ENCODE measurements around the gene PEX6.
A peak's percentile ranks its signal among the peaks of the same experiment; 100 is the strongest.

Gene PEX6

DNA sequence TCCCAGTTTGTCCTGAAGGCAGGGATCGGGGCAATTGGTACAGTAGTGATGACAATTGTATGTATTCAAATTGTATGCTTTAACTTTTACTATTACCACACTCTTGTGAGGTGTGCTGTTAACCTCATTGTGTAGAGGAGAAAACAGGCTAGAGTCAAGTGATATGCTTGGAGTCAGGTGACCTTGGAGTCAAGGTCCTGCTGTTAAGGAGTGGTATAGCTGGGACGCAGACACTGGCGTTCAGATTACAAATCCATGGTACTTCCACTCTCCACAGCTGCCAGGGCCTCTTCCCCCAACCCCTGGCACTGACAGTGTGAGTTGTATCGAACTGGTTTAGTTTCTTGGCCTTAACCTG is 39.2 kb downstream of the PEX6 start:
- Mint-ChIP-seq H3K27ac (peak overlapping the region; percentile 51), H3K36me3 (no peaks in the 10 kb centered on the region), H3K27me3 (no peaks in the 10 kb centered on the region), H3K4me3 (no peak overlapping the region), H3K9me3 (ENCODE audit: low read depth) (no peaks in the 10 kb centered on the region), H3K4me1 (ENCODE audit: low read depth) (peaks cover 18% of the 10 kb centered on the region)

DNA sequence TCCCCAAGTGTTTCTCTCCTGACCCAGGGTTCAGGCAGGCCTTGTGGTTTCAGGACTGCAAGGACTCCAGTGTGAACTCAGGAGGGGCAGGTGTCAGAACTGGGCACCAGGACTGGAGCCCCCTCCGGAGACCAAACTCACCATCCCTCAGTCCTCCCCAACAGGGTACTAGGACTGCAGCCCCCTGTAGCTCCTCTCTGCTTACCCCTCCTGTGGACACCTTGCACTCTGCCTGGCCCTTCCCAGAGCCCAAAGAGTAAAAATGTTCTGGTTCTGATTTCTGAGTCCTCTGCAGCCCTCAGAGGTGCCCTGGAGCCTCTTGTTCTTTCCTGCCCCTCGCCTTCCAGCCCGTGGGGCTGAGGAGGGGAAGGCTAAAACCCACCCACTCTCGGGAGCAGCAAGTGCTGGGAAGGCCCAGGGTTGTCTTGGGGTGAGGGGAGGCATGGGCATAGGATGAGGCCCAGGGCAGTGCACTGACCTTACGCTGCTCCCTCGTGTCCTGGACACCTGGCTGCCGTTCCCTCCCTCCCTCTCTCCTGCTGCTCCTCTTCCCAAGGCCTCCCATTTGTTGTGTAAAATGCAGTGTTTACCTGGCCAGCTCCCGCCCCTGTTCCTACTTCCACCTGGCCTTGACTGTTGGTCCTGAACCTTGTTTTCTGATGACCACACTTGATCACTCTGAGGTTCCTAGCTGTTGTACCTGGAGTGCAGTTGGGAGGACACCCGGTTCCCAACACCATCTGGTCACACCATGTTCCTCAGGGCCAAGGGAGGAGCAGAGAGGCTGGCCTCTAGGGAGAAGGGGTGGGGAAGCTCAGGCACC is 39.8 kb downstream of the PEX6 start:
- H3K9me3 Mint-ChIP-seq (ENCODE audit: low read depth), result no peaks in the 10 kb centered on the region
- H3K27ac Mint-ChIP-seq, result peak overlapping the region; percentile 51
- H3K36me3 Mint-ChIP-seq, result no peaks in the 10 kb centered on the region
- peaks cover 23% of the 10 kb centered on the region for H3K4me1 Mint-ChIP-seq (ENCODE audit: low read depth)
- H3K4me3 Mint-ChIP-seq, result no peak overlapping the region
- no peaks in the 10 kb centered on the region for H3K27me3 Mint-ChIP-seq

DNA sequence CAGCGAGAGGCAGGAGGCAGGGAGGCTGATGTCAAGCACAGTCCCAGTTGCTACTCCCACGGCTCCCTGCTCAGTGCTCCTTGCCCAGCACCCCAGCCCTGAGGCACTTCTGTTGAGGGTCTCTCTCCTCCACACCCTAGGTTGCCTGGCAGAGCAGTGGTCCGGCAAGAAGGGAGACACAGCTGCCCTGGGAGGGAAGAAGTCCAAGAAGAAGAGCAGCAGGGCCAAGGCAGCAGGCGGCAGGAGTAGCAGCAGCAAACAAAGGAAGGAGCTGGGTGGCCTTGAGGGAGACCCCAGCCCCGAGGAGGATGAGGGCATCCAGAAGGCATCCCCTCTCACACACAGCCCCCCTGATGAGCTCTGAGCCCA is 40.6 kb downstream of the PEX6 start:
- H3K36me3 Mint-ChIP-seq, result peaks cover 1% of the 10 kb centered on the region
- peaks cover 30% of the 10 kb centered on the region for H3K4me1 Mint-ChIP-seq (ENCODE audit: low read depth)
- H3K9me3 Mint-ChIP-seq (ENCODE audit: low read depth), result no peaks in the 10 kb centered on the region
- H3K4me3 Mint-ChIP-seq, result no peak overlapping the region
- H3K27me3 Mint-ChIP-seq, result no peaks in the 10 kb centered on the region
- no peak overlapping the region for H3K27ac Mint-ChIP-seq

DNA sequence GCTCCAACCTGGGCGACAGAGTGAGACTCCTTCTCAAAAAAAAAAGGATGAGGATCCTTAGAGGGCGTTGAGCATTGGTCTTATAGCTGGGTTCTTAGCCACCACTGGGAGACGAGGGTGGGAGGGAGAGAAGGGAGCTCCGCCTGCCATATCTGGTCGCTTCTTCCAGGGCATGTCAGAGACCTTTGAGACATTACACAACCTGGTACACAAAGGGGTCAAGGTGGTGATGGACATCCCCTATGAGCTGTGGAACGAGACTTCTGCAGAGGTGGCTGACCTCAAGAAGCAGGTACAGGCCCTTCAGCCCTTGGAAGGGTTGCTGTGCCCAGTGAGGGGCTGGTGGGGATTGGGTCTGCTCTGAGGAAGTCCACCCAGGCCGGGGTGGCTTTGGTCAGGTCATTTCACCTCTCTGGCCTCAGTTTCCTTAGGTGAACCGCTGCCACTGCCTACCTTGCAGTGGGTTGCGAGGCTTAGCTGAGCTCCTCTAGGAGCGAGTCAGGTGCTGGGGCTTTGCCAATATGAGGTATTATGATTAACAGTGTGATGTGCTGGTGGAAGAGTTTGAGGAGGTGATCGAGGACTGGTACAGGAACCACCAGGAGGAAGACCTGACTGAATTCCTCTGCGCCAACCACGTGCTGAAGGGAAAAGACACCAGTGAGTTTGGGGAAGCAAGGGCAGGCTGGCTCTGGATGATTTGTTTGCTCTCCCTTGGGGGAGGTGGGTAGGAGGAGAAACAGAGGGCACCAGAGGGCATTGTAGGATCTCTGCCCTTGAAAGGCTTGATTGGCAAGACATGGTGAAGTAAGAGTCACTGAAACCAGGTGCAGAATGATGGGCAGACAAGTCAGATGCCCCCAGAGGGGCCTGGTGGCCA is 41.2 kb downstream of the PEX6 start:
- no peaks in the 10 kb centered on the region for H3K27me3 Mint-ChIP-seq
- no peak overlapping the region for H3K4me3 Mint-ChIP-seq
- H3K36me3 Mint-ChIP-seq, result peaks cover 7% of the 10 kb centered on the region
- H3K27ac Mint-ChIP-seq, result peak overlapping the region; percentile 58
- H3K4me1 Mint-ChIP-seq (ENCODE audit: low read depth), result peaks cover 37% of the 10 kb centered on the region
- no peaks in the 10 kb centered on the region for H3K9me3 Mint-ChIP-seq (ENCODE audit: low read depth)

DNA sequence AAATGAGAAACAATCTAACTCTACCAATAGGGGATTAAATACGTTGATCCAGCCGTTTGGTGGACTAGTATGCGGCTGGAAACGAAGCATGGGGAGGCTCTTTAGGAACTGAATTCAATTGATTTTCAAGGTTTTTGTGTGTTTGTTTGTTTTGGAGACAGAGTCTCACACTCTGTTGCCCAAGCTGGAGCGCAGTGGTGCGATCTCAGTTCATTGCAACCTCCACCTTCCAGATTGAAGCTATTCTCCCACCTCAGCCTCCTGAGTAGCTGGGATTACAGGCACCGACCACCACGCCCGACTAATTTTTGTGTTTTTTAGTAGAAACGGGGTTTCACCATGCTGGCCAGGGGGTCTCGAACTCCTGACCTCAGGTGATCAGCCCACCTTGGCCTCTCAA is 42.6 kb downstream of the PEX6 start:
- Mint-ChIP-seq H3K27ac (peak overlapping the region; percentile 10), H3K9me3 (ENCODE audit: low read depth) (no peaks in the 10 kb centered on the region), H3K4me1 (ENCODE audit: low read depth) (peaks cover 48% of the 10 kb centered on the region), H3K27me3 (no peaks in the 10 kb centered on the region), H3K4me3 (no peak overlapping the region), H3K36me3 (peaks cover 7% of the 10 kb centered on the region)

DNA sequence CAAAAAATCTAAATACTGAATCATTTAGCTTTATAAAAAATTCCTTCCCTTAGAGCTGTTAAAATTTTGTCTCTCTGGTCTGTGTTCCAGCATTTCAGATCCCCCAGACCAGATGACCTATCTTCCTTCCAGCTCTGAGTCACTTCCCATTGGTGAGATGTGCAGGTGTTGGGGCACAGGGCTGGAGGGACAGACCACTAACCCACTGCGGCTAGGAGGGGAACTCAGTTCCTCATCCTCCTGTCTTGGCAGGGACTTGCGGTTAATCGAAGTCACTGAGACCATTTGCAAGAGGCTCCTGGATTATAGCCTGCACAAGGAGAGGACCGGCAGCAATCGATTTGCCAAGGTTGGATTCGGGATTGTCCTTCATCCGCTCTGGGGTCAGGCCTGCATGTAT is 43.7 kb downstream of the PEX6 start:
- no peak overlapping the region for H3K4me3 Mint-ChIP-seq
- H3K27me3 Mint-ChIP-seq, result no peaks in the 10 kb centered on the region
- H3K36me3 Mint-ChIP-seq, result peaks cover 7% of the 10 kb centered on the region
- no peaks in the 10 kb centered on the region for H3K9me3 Mint-ChIP-seq (ENCODE audit: low read depth)
- peak overlapping the region; percentile 50 for H3K27ac Mint-ChIP-seq
- H3K4me1 Mint-ChIP-seq (ENCODE audit: low read depth), result peaks cover 52% of the 10 kb centered on the region

DNA sequence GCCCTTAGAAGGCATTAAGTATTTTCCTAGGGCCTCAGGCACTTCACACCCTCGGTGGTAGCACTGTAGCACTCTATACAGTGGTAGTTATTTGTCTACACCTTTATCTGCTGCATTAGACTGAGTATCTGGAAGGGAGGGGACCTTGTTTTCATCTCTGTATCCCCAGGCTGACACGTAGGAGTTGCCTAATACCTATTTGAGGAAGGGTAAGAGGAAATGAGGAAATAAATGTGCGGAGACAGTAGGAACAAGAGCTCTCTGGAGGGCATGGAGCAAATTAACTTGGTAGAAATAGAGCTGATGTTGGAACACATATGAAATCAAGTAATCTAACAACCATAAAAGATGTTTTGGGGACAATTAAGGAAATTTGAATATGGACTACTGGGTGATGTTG is 45.8 kb downstream of the PEX6 start:
- peaks cover 7% of the 10 kb centered on the region for H3K36me3 Mint-ChIP-seq
- peaks cover 61% of the 10 kb centered on the region for H3K4me1 Mint-ChIP-seq (ENCODE audit: low read depth)

DNA sequence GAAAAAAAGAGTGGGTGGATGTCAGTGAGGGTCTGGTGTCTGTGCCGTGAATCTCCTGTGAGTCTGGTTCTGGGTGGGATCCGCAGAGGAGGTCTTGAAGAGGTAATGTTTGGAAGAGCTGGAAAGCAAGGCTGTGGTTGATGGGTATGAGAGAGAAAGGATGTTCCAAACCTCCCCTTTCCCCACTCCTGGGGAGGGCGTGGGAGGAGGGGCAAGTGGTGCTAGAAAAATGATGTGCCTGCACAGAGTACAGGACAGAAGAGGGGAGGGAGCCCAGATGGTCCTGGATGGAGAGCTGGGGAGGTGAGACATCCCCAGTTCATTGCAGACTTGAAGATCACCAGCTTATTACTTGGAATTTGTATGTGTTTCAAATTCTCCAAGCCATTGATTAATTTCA is 46.6 kb downstream of the PEX6 start:
- H3K9me3 Mint-ChIP-seq (ENCODE audit: low read depth), result no peaks in the 10 kb centered on the region
- peaks cover 58% of the 10 kb centered on the region for H3K4me1 Mint-ChIP-seq (ENCODE audit: low read depth)
- H3K36me3 Mint-ChIP-seq, result peaks cover 7% of the 10 kb centered on the region
- peak overlapping the region; percentile 84 for H3K27ac Mint-ChIP-seq
- peak overlapping the region; percentile 95 for H3K4me3 Mint-ChIP-seq
- no peaks in the 10 kb centered on the region for H3K27me3 Mint-ChIP-seq

More for the DNA sequence above, 45.8 kb downstream of the PEX6 start:
- Mint-ChIP-seq H3K9me3 (ENCODE audit: low read depth) (no peaks in the 10 kb centered on the region), H3K4me3 (peak overlapping the region; percentile 95), H3K27me3 (no peaks in the 10 kb centered on the region), H3K27ac (peak overlapping the region; percentile 84)

DNA sequence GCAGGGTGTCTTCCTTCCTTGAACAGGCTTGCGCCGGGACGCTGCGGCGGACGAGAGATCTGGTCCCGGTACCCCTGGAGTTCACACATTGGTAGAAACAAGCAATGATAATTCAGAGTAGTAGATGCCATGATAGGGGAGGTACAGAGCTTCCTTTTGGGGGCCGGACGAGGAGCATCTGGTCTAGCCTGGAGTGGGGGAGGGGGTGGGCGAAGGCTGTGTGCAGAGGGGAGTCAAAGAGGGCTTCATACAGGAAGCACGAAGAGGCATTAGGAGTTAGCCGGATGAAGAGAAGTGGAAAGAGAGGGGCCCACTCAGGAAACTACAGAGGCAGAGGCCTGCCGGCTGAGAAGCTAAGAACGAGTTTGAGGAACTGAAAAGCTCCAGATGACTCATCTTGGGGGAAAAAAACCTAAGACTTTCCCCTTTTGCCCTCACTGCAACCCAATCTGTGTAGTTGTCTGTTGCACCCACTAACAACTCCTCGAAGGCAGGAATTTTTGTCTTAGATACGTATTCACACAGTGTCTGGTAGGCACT is 49.1 kb downstream of the PEX6 start:
- Mint-ChIP-seq H3K27me3 (no peaks in the 10 kb centered on the region), H3K27ac (peak overlapping the region; percentile 98), H3K4me1 (ENCODE audit: low read depth) (peaks cover 44% of the 10 kb centered on the region), H3K9me3 (ENCODE audit: low read depth) (no peaks in the 10 kb centered on the region), H3K4me3 (peak overlapping the region; percentile 95), H3K36me3 (peaks cover 7% of the 10 kb centered on the region)

DNA sequence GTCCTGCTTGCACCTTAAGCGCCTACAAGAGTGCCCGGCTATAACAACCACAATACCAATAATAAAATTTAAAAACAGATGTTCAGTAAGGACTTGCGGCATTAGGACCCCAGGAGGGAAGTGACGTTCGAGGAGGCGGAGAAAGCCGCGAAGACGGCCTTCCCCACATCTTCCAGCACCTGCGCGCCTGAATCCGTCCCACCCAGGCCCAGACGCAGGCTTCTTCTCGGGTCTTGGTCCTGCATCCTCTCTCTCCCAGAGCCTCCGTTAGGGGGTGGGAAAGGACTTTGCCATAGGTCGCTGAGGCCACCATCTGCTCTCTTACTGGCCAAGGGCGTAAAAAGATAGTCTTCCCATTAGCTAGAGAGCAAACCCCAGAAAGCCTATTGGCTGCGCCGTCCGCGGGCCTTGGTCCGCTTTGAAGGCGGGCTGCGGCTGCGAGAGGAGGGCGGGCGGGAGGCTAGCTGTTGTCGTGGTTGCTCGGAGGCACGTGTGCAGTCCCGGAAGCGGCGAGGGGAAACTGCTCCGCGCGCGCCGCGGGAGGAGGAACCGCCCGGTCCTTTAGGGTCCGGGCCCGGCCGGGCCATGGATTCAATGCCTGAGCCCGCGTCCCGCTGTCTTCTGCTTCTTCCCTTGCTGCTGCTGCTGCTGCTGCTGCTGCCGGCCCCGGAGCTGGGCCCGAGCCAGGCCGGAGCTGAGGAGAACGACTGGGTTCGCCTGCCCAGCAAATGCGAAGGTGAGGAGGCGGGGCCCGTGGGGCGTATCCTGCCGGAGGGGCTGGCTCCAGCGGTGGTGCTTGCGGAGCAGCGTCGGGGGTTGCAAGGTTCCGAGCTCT is 49.8 kb downstream of the PEX6 start, which contains the start of gene CNPY3:
Gene CNPY3, plus strand, starts transcription at position 495 of the 835 bp plus-strand sequence. Its CDS starts 91 bp downstream, at position 586.
- Mint-ChIP-seq H3K4me3 (peak within 1 kb of the TSS; percentile 95), H3K4me1 (ENCODE audit: low read depth) (peaks cover 39% of the 10 kb centered on the region), H3K27ac (peak within 1 kb of the TSS; percentile 98), H3K9me3 (ENCODE audit: low read depth) (no peaks in the 10 kb centered on the region), H3K36me3 (peaks cover 7% of the 10 kb centered on the region), H3K27me3 (no peaks in the 10 kb centered on the region)

DNA sequence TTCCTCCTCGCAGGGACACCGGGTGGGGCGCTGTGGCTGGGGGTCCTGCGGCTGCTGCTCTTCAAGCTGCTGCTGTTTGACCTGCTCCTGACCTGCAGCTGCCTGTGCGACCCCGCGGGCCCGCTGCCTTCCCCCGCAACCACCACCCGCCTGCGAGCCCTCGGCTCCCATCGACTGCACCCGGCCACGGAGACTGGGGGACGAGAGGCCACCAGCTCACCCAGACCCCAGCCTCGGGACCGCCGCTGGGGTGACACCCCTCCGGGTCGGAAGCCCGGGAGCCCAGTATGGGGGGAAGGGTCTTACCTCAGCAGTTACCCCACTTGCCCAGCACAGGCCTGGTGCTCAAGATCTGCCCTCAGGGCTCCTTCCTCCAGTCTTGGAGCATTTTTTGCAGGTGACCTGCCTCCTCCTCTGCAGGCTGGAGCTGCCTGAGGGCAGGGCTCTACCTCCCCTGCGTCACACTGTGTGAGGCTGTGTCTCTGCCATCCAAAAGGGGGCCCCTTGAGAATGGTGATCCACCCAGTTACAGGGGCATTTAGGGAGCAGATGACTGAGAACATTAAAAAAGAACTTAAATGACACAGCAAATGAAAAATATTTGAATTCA is 53.6 kb downstream of the PEX6 start:
- Mint-ChIP-seq H3K27ac (peak overlapping the region; percentile 61), H3K9me3 (ENCODE audit: low read depth) (no peaks in the 10 kb centered on the region), H3K36me3 (no peaks in the 10 kb centered on the region), H3K4me3 (no peak overlapping the region), H3K4me1 (ENCODE audit: low read depth) (peaks cover 11% of the 10 kb centered on the region), H3K27me3 (no peaks in the 10 kb centered on the region)

DNA sequence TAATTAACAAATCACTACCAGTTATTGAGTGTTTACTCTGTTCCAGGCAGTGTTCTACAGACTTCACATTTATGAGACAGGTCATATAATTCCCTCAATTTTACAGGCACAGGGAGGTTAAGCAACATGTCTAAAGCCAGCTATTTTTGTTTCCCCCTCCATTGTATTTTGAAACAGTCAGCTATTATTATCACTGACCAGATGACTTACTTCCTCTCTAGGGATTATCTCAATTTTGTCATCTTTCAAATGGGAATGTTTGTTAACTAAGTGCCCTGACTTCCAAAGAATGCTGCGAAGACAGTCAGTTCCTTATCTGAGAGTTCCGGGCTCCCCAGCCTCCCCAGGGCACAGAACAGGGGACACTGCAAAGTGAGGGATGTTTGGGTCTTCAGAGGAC is 55.3 kb downstream of the PEX6 start:
- Mint-ChIP-seq H3K27ac (no peak overlapping the region), H3K27me3 (no peaks in the 10 kb centered on the region), H3K4me3 (no peak overlapping the region), H3K36me3 (no peaks in the 10 kb centered on the region), H3K4me1 (ENCODE audit: low read depth) (peaks cover 5% of the 10 kb centered on the region), H3K9me3 (ENCODE audit: low read depth) (no peaks in the 10 kb centered on the region)

DNA sequence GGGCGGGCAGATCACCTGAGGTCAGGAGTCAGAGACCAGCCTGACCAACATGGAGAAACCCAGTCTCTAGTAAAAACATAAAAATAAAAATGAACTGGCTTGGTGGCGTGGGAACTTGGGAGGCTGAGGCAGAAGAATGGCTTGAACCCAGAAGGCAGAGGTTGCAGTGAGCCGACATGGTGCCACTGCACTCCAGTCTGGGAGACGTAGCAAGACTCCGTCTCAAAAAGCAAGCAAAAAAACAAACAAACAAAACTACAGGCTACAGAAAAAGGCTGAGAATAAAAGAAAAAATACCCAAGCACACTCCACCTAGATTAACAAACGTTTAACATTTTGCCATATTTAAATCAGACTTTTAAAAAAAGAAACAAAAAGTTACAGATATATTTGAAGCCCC is 57.2 kb downstream of the PEX6 start:
- Mint-ChIP-seq H3K27me3 (no peaks in the 10 kb centered on the region), H3K4me1 (ENCODE audit: low read depth) (no peaks in the 10 kb centered on the region), H3K36me3 (no peaks in the 10 kb centered on the region), H3K4me3 (no peak overlapping the region), H3K27ac (no peak overlapping the region), H3K9me3 (ENCODE audit: low read depth) (no peaks in the 10 kb centered on the region)

DNA sequence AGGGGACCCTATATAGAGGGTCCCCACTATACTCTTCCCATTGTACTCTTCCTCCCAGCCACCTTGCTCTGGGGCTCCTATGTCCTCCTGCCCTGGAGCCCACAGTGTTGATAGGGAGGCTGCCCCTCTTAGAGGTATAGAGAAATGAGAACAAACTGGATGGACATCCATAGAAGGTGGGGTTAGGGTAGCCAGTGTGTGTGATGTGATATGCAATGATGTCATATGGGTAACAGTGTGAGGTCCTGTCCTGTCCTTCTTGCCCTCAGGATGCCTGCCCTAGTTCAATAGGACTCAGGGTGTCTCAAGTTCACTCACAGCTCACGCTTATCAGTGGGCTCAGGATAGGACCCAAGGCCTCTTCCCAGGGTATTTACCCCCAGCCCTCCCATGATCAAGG is 62.7 kb downstream of the PEX6 start:
- no peaks in the 10 kb centered on the region for H3K9me3 Mint-ChIP-seq (ENCODE audit: low read depth)
- no peak overlapping the region for H3K4me3 Mint-ChIP-seq
- H3K27me3 Mint-ChIP-seq, result peaks cover 4% of the 10 kb centered on the region
- H3K27ac Mint-ChIP-seq, result no peak overlapping the region
- H3K4me1 Mint-ChIP-seq (ENCODE audit: low read depth), result peaks cover 1% of the 10 kb centered on the region
- no peaks in the 10 kb centered on the region for H3K36me3 Mint-ChIP-seq

Measured in activated naive CD8-positive, alpha-beta T cell (primary cell).